Measurements from ENCODE around the gene KDM5A. TPM values are rescaled to one million over a fixed set of nuclear protein-coding genes. Genes with fewer than 3 reads are reported as not detected.
"Not testable (repeated sequence)": the region's sequence is repeated elsewhere in the genome, so short reads cannot be mapped to it uniquely, and the experiment has no call there.

KDM5A gene
- total and polyA plus RNA-seq, 2 donors (not counting 3 experiments of a cell fraction or from before 2014, with no cell fraction given): 12.6 to 61.0 TPM

- no peak for FAIRE-seq
- CTCF ChIA-PET: interaction anchor here (0.7 to 1.1 kb wide), 2 partner anchors 13 to 72 kb away, joined by 3 read pairs; no protein-coding TSS in a partner anchor
These were observed 84.3 kb downstream of the KDM5A start for GRCh38 chr12:304805-305204.

GRCh38 chr12:302766-303165 lies 86.4 kb downstream of the KDM5A start:
- Histone ChIP-seq H3K36me3 (ENCODE audit: control insufficient read depth in 2 of 2, extremely low read depth in 1 of 2, insufficient read depth in 2 of 2, low read length in 2 of 2) (peaks cover 7 to 11% of the 10 kb centered on the region in 2 experiments), H3K79me2 (ENCODE audit: control insufficient read depth, insufficient read depth, low read length) (peaks cover 20% of the 10 kb centered on the region)
- H3K27ac ChIP-seq (ENCODE audit: insufficient read depth, low read depth, low read length); H3K4me2 ChIP-seq (ENCODE audit: insufficient read depth, low read length); H3K4me1 ChIP-seq (ENCODE audit: control insufficient read depth, extremely low read depth, insufficient read depth, low read length); POLR2A ChIA-PET; H3K27me3 ChIP-seq (ENCODE audit: control insufficient read depth in 2 of 2, insufficient read depth in 2 of 2, low read length in 2 of 2); H3K9me1 ChIP-seq (replicated peaks; ENCODE audit: control insufficient read depth, extremely low read depth, insufficient read depth, low read length); H3K4me3 ChIP-seq (replicated peaks in 1 of 3; ENCODE audit: insufficient read depth in 1 of 3, low read depth in 1 of 3, low read length in 3 of 3); H3K9me3 ChIP-seq (replicated peaks; ENCODE audit: control insufficient read depth, insufficient read depth, low read length); dilution Hi-C loops (cut with MboI; ENCODE audit: extremely low pct_ligation_motif_present, low sequenced_read_pairs); H4K20me1 ChIP-seq (replicated peaks; ENCODE audit: control insufficient read depth, extremely low read depth, insufficient read depth, low read length); H3K9ac ChIP-seq (replicated peaks; ENCODE audit: extremely low read depth, insufficient read depth, low read length); FAIRE-seq; DNase-seq (ENCODE audit: low read depth, low spot score); BruUV-seq (replicated peaks); intact Hi-C loops (cut with micrococcal nuclease); CTCF ChIA-PET; H2AFZ ChIP-seq (ENCODE audit: low read depth, low read length): not testable (repeated sequence)

More at GRCh38 chr12:304805-305204, 84.3 kb downstream of the KDM5A start:
- Histone ChIP-seq H4K20me1 (replicated peaks; ENCODE audit: control insufficient read depth, extremely low read depth, insufficient read depth, low read length) (no peaks in the 10 kb centered on the region), H3K9ac (replicated peaks; ENCODE audit: extremely low read depth, insufficient read depth, low read length) (no peak overlapping the region), H3K9me3 (replicated peaks; ENCODE audit: control insufficient read depth, insufficient read depth, low read length) (no peaks in the 10 kb centered on the region), H3K4me2 (ENCODE audit: insufficient read depth, low read length) (no peak overlapping the region), H3K27ac (ENCODE audit: insufficient read depth, low read depth, low read length) (no peak overlapping the region), H3K27me3 (ENCODE audit: control insufficient read depth in 2 of 2, insufficient read depth in 2 of 2, low read length in 2 of 2) (no peaks in the 10 kb centered on the region), H3K4me3 (replicated peaks in 1 of 3; ENCODE audit: insufficient read depth in 1 of 3, low read depth in 1 of 3, low read length in 3 of 3) (no peak overlapping the region), H3K36me3 (ENCODE audit: control insufficient read depth in 2 of 2, extremely low read depth in 1 of 2, insufficient read depth in 2 of 2, low read length in 2 of 2) (peaks cover 10 to 15% of the 10 kb centered on the region in 2 experiments), H3K79me2 (ENCODE audit: control insufficient read depth, insufficient read depth, low read length) (peaks cover 20% of the 10 kb centered on the region), H3K4me1 (ENCODE audit: control insufficient read depth, extremely low read depth, insufficient read depth, low read length) (no peaks in the 10 kb centered on the region), H3K9me1 (replicated peaks; ENCODE audit: control insufficient read depth, extremely low read depth, insufficient read depth, low read length) (no peaks in the 10 kb centered on the region), H2AFZ (ENCODE audit: low read depth, low read length) (no peak overlapping the region)
- BruUV-seq (replicated peaks): no TSS peak
- no peak for DNase-seq (ENCODE audit: low read depth, low spot score)
- POLR2A ChIA-PET: interaction anchor here (0.7 kb wide), 1 partner anchor 45 kb away, joined by 6 read pairs; no protein-coding TSS in a partner anchor
- TF ChIP-seq MAX (IDR thresholded peaks at IDR 0.05; ENCODE audit: insufficient read depth, insufficient read length) (no peak), MYC (IDR thresholded peaks at IDR 0.05; ENCODE audit: low read depth, low read length) (no peak), POLR2AphosphoS5 (IDR thresholded peaks at IDR 0.05; ENCODE audit: insufficient read depth, low read depth, low read length) (no peak), EZH2 (IDR thresholded peaks at IDR 0.05; ENCODE audit: borderline replicate concordance, low read depth, low read length, severe bottlenecking) (no peak), GATA2 (IDR thresholded peaks at IDR 0.05; ENCODE audit: insufficient read depth, insufficient read length, low read depth, low read length) (no peak), JUN (IDR thresholded peaks at IDR 0.05; ENCODE audit: borderline replicate concordance, insufficient read depth, insufficient read length, low read depth) (no peak), CTCF (IDR thresholded peaks at IDR 0.05; ENCODE audit: extremely low read depth in 1 of 2, insufficient read depth in 1 of 2, low read depth in 1 of 2, low read length in 2 of 2) (no peak), POLR2A (IDR thresholded peaks at IDR 0.05; ENCODE audit: low read depth, low read length) (no peak), FOS (IDR thresholded peaks at IDR 0.05; ENCODE audit: borderline replicate concordance, insufficient read depth, low read length) (no peak)
- intact Hi-C loops (cut with micrococcal nuclease) (no loop called here), dilution Hi-C loops (cut with MboI; ENCODE audit: extremely low pct_ligation_motif_present, low sequenced_read_pairs) (no loop called here)

GRCh38 chr12:300166-300565 lies 89.0 kb downstream of the KDM5A start:
- H3K79me2 ChIP-seq (ENCODE audit: control insufficient read depth, insufficient read depth, low read length): peaks cover 20% of the 10 kb centered on the region
- DNase-seq (ENCODE audit: low read depth, low spot score); H3K4me2 ChIP-seq (ENCODE audit: insufficient read depth, low read length); dilution Hi-C loops (cut with MboI; ENCODE audit: extremely low pct_ligation_motif_present, low sequenced_read_pairs); intact Hi-C loops (cut with micrococcal nuclease); H3K36me3 ChIP-seq (ENCODE audit: control insufficient read depth in 2 of 2, extremely low read depth in 1 of 2, insufficient read depth in 2 of 2, low read length in 2 of 2); H4K20me1 ChIP-seq (replicated peaks; ENCODE audit: control insufficient read depth, extremely low read depth, insufficient read depth, low read length); BruUV-seq (replicated peaks); POLR2A ChIA-PET; H3K9me1 ChIP-seq (replicated peaks; ENCODE audit: control insufficient read depth, extremely low read depth, insufficient read depth, low read length); H3K4me3 ChIP-seq (replicated peaks in 1 of 3; ENCODE audit: insufficient read depth in 1 of 3, low read depth in 1 of 3, low read length in 3 of 3); H3K4me1 ChIP-seq (ENCODE audit: control insufficient read depth, extremely low read depth, insufficient read depth, low read length); FAIRE-seq; H3K9me3 ChIP-seq (replicated peaks; ENCODE audit: control insufficient read depth, insufficient read depth, low read length); H3K9ac ChIP-seq (replicated peaks; ENCODE audit: extremely low read depth, insufficient read depth, low read length); H2AFZ ChIP-seq (ENCODE audit: low read depth, low read length); H3K27me3 ChIP-seq (ENCODE audit: control insufficient read depth in 2 of 2, insufficient read depth in 2 of 2, low read length in 2 of 2); H3K27ac ChIP-seq (ENCODE audit: insufficient read depth, low read depth, low read length): not testable (repeated sequence)
- CTCF ChIA-PET: interaction anchor here (1.0 kb wide), 1 partner anchor 37 kb away, joined by 3 read pairs; no protein-coding TSS in a partner anchor

Measured in endothelial cell of umbilical vein (primary cell).